Fibroblast of lung (primary cell): ENCODE data around the gene MAPKAPK3. TPM values are rescaled to one million over a fixed set of nuclear protein-coding genes. Genes with fewer than 3 reads are reported as not detected.

Experiments used
- DNase-seq, 2 donors: peaks; one replicate each; pipeline versions ENCODE4 v3.0.0 to v3.0.0-alpha.2; 2010; ENCODE audit warnings: low read depth in 2 of 2
- H2AFZ ChIP-seq: 2 replicates; pipeline ENCODE4 v1.5.1; 2012; ENCODE audit warnings: low read length, control low read depth, inconsistent platforms
- H3K27ac ChIP-seq: 2 replicates; pipeline ENCODE4 v1.5.1; 2011; ENCODE audit warnings: low read length, control low read depth; ENCODE audit not compliant: insufficient read depth
- H3K27me3 ChIP-seq: 2 replicates; pipeline ENCODE4 v1.5.1; 2011; ENCODE audit warnings: mild to moderate bottlenecking, low read length; ENCODE audit not compliant: control insufficient read depth, insufficient read depth
- H3K36me3 ChIP-seq: 2 replicates; pipeline ENCODE4 v1.5.1; 2011; ENCODE audit warnings: low read length; ENCODE audit not compliant: control insufficient read depth, insufficient read depth
- H3K4me1 ChIP-seq: 2 replicates; pipeline ENCODE4 v1.5.1; 2011; ENCODE audit warnings: low read length; ENCODE audit not compliant: control insufficient read depth, insufficient read depth; ENCODE audit errors: extremely low read depth
- H3K4me2 ChIP-seq: 2 replicates; pipeline ENCODE4 v1.5.1; 2011; ENCODE audit warnings: low read length, control low read depth; ENCODE audit not compliant: insufficient read depth; ENCODE audit errors: extremely low read depth
- H3K4me3 ChIP-seq, 4 experiments: fragments of 200-600 bp in 1 of 4; sonication (generic) in 1 of 4; replicated peaks in 1 of 4; 2 replicates each; pipeline ENCODE4 v1.5.1; 2011 to 2016; ENCODE audit warnings: low read length in 4 of 4, low read depth in 3 of 4, mild to moderate bottlenecking in 3 of 4, control low read depth in 2 of 4, inconsistent platforms in 1 of 4, mixed read lengths in 1 of 4; ENCODE audit not compliant: insufficient read depth in 1 of 4; ENCODE audit errors: control extremely low read depth in 1 of 4
- H3K79me2 ChIP-seq: 2 replicates; pipeline ENCODE4 v1.5.1; 2012; ENCODE audit warnings: mild to moderate bottlenecking, low read length, inconsistent platforms; ENCODE audit not compliant: control insufficient read depth, insufficient read depth
- H3K9ac ChIP-seq: 2 replicates; pipeline ENCODE4 v1.5.1; 2011; ENCODE audit warnings: mild to moderate bottlenecking, low read length, control low read depth; ENCODE audit not compliant: insufficient read depth
- H3K9me3 ChIP-seq: 2 replicates; pipeline ENCODE4 v1.5.1; 2012; ENCODE audit warnings: low read depth, low read length; ENCODE audit not compliant: control insufficient read depth, insufficient read depth
- H4K20me1 ChIP-seq: 2 replicates; pipeline ENCODE4 v1.5.1; 2011; ENCODE audit warnings: low read length; ENCODE audit not compliant: control insufficient read depth, insufficient read depth; ENCODE audit errors: extremely low read depth
- CTCF ChIP-seq, 2 donors: IDR thresholded peaks in 1 of 2; conservative IDR thresholded peaks in 1 of 2; 1 replicate in 1 of 2; 2 replicates in 1 of 2; pipeline ENCODE4 v1.5.1; 2011 to 2012; ENCODE audit warnings: low read length in 2 of 2, control low read depth in 1 of 2, inconsistent platforms in 1 of 2, low read depth in 1 of 2, mild to moderate bottlenecking in 1 of 2
- EZH2 ChIP-seq: IDR thresholded peaks from 2 replicates; pipeline ENCODE4 v1.5.1; 2012; ENCODE audit warnings: low read length, control low read depth, mild to moderate bottlenecking; ENCODE audit errors: missing control alignments
- polyA plus RNA-seq, 2 donors: library from polyadenylated mRNA; depleted of rRNA in 1 of 2; stranded (reverse) in 1 of 2; unstranded in 1 of 2; fragments of >200 nt; gene quantifications; 2 replicates each; pipeline ENCODE4 v1.2.1, GENCODE V29; 2011 to 2012; ENCODE audit warnings: missing spikeins in 1 of 2
- total RNA-seq: library from RNA; depleted of rRNA; stranded (reverse); fragments of >200 nt; gene quantifications from 2 replicates; pipeline ENCODE4 v1.2.1, GENCODE V29; 2014

Gene MAPKAPK3
- total and polyA plus RNA-seq, 2 donors (not counting 1 experiment from before 2014, with no cell fraction given): 34.3 to 38.4 TPM

GRCh38 chr3:50594253-50594785 lies 22.6 kb upstream of the MAPKAPK3 start:
- Histone ChIP-seq H3K4me2 (no peak overlapping the region), H3K9me3 (no peaks in the 10 kb centered on the region), H3K4me3 (no peak overlapping the region), H3K36me3 (no peaks in the 10 kb centered on the region), H3K4me1 (no peaks in the 10 kb centered on the region), H3K79me2 (no peaks in the 10 kb centered on the region), H3K27ac (no peak overlapping the region), H4K20me1 (no peaks in the 10 kb centered on the region), H2AFZ (no peak overlapping the region), H3K9ac (no peak overlapping the region), H3K27me3 (no peaks in the 10 kb centered on the region)
- no peak for DNase-seq
- no peak for TF ChIP-seq EZH2
- no peak for TF ChIP-seq CTCF (conservative IDR thresholded peaks at IDR 0.05 in 1 of 2, IDR thresholded peaks at IDR 0.05 in 1 of 2; ENCODE audit: low read depth in 1 of 2, low read length in 2 of 2)

- no peaks in the 10 kb centered on the region for H3K36me3 ChIP-seq
- H3K4me2 ChIP-seq: no peak overlapping the region
- no peak overlapping the region for H2AFZ ChIP-seq
- no peaks in the 10 kb centered on the region for H3K9me3 ChIP-seq
- no peak for DNase-seq
- H3K27ac ChIP-seq: no peak overlapping the region
- H3K79me2 ChIP-seq: no peaks in the 10 kb centered on the region
- no peaks in the 10 kb centered on the region for H4K20me1 ChIP-seq
- H3K4me1 ChIP-seq: peaks cover 22% of the 10 kb centered on the region
- no peak overlapping the region for H3K4me3 ChIP-seq
- no peak for TF ChIP-seq EZH2
- TF ChIP-seq CTCF (conservative IDR thresholded peaks at IDR 0.05 in 1 of 2, IDR thresholded peaks at IDR 0.05 in 1 of 2; ENCODE audit: low read depth in 1 of 2, low read length in 2 of 2): no peak
- H3K9ac ChIP-seq: no peak overlapping the region
- no peaks in the 10 kb centered on the region for H3K27me3 ChIP-seq
Measured at GRCh38 chr3:50599115-50599715, 17.7 kb upstream of the MAPKAPK3 start.

GRCh38 chr3:50599716-50600118 lies 17.2 kb upstream of the MAPKAPK3 start:
- TF ChIP-seq EZH2: no peak
- TF ChIP-seq CTCF (conservative IDR thresholded peaks at IDR 0.05 in 1 of 2, IDR thresholded peaks at IDR 0.05 in 1 of 2; ENCODE audit: low read depth in 1 of 2, low read length in 2 of 2): no peak
- Histone ChIP-seq H3K9ac (no peak overlapping the region), H2AFZ (no peak overlapping the region), H3K36me3 (no peaks in the 10 kb centered on the region), H3K27ac (no peak overlapping the region), H3K4me1 (peaks cover 22% of the 10 kb centered on the region), H3K4me3 (no peak overlapping the region), H4K20me1 (no peaks in the 10 kb centered on the region), H3K27me3 (no peaks in the 10 kb centered on the region), H3K4me2 (no peak overlapping the region), H3K9me3 (no peaks in the 10 kb centered on the region), H3K79me2 (no peaks in the 10 kb centered on the region)
- no peak for DNase-seq
